SK-N-SH treated with all-trans-retinoic acid at 6 μM for 48 hours (cell line): ENCODE measurements around the gene TAOK2.
"Not testable (repeated sequence)": the region's sequence is repeated elsewhere in the genome, so short reads cannot be mapped to it uniquely, and the experiment has no call there.

Source experiments
- ATAC-seq: fragments of 200-7000 bp; cut with Tn5 transposase; 3 replicates; pipeline ENCODE4 v1.9.1; 2020; ENCODE audit warnings: mild to moderate bottlenecking, moderate library complexity
- ARNTL ChIP-seq: fragments of 450-650 bp; formaldehyde crosslinking; IDR thresholded peaks from 2 replicates; pipeline ENCODE4 v1.5.0; 2020; ENCODE audit warnings: low read depth, mild to moderate bottlenecking, moderate library complexity, borderline replicate concordance
- BACH2 ChIP-seq: fragments of 250-450 bp; sonication (Bioruptor Pico); IDR thresholded peaks from 2 replicates; pipeline ENCODE4 v1.9.0; 2021; ENCODE audit warnings: mild to moderate bottlenecking, borderline replicate concordance
- CSDC2 ChIP-seq: fragments of 250-450 bp; sonication (Bioruptor Pico); IDR thresholded peaks from 2 replicates; pipeline ENCODE4 v1.5.0; 2020; ENCODE audit warnings: mild to moderate bottlenecking, moderate library complexity
- ESRRG ChIP-seq: fragments of 250-450 bp; sonication (Bioruptor Pico); IDR thresholded peaks from 2 replicates; pipeline ENCODE4 v1.6.1; 2021; ENCODE audit warnings: mild to moderate bottlenecking
- ISL1 ChIP-seq: fragments of 250-450 bp; sonication (Bioruptor Pico); IDR thresholded peaks from 2 replicates; pipeline ENCODE4 v2.1.2; 2022; ENCODE audit warnings: mild to moderate bottlenecking, moderate library complexity
- OSR1 ChIP-seq: fragments of 250-450 bp; sonication (Bioruptor Pico); IDR thresholded peaks from 2 replicates; pipeline ENCODE4 v1.8.0; 2022; ENCODE audit warnings: moderate library complexity, mild to moderate bottlenecking, inconsistent platforms
- PATZ1 ChIP-seq: fragments of 250-450 bp; sonication (Bioruptor Pico); IDR thresholded peaks from 2 replicates; pipeline ENCODE4 v1.8.0; 2020; ENCODE audit warnings: mild to moderate bottlenecking, moderate library complexity, borderline replicate concordance
- POU6F1 ChIP-seq: fragments of 250-450 bp; sonication (Bioruptor Pico); IDR thresholded peaks from 2 replicates; pipeline ENCODE4 v1.8.0; 2021; ENCODE audit warnings: low read depth, mild to moderate bottlenecking, moderate library complexity, borderline replicate concordance
- PPARA ChIP-seq: fragments of 250-450 bp; sonication (Bioruptor Pico); IDR thresholded peaks from 2 replicates; pipeline ENCODE4 v1.5.0; 2020; ENCODE audit warnings: mild to moderate bottlenecking, borderline replicate concordance
- RARB ChIP-seq: fragments of 250-450 bp; sonication (Bioruptor Pico); IDR thresholded peaks from 2 replicates; pipeline ENCODE4 v1.8.0; 2021; ENCODE audit warnings: mild to moderate bottlenecking, moderate library complexity
- TCF4 ChIP-seq: fragments of 250-450 bp; sonication (Bioruptor Pico); IDR thresholded peaks from 2 replicates; pipeline ENCODE4 v1.8.0; 2021; ENCODE audit warnings: mild to moderate bottlenecking, moderate library complexity, borderline replicate concordance
- TOX ChIP-seq: fragments of 250-450 bp; sonication (Bioruptor Pico); IDR thresholded peaks from 2 replicates; pipeline ENCODE4 v1.8.0; 2021; ENCODE audit warnings: mild to moderate bottlenecking, moderate library complexity, borderline replicate concordance
- TSHZ2 ChIP-seq: fragments of 250-450 bp; sonication (Bioruptor Pico); IDR thresholded peaks from 2 replicates; pipeline ENCODE4 v1.5.0; 2020; ENCODE audit warnings: mild to moderate bottlenecking, moderate library complexity
- ZC3H10 ChIP-seq: fragments of 250-450 bp; sonication (Bioruptor Pico); IDR thresholded peaks from 2 replicates; pipeline ENCODE4 v1.5.1; 2021; ENCODE audit warnings: mild to moderate bottlenecking, moderate library complexity
- ZFP3 ChIP-seq: fragments of 250-450 bp; sonication (Bioruptor Pico); IDR thresholded peaks from 2 replicates; pipeline ENCODE4 v1.5.0; 2020; ENCODE audit warnings: mild to moderate bottlenecking, moderate library complexity
- ZFP30 ChIP-seq: fragments of 450-650 bp; formaldehyde crosslinking; IDR thresholded peaks from 2 replicates; pipeline ENCODE4 v1.5.0; 2022; ENCODE audit warnings: mild to moderate bottlenecking, moderate library complexity
- ZNF565 ChIP-seq: fragments of 450-650 bp; formaldehyde crosslinking; conservative IDR thresholded peaks from 2 replicates; pipeline ENCODE4 v1.5.0; 2020; ENCODE audit warnings: low read depth, mild to moderate bottlenecking, moderate library complexity
- ZNF70 ChIP-seq: fragments of 450-650 bp; formaldehyde crosslinking; IDR thresholded peaks from 2 replicates; pipeline ENCODE4 v1.5.0; 2020; ENCODE audit warnings: mild to moderate bottlenecking, moderate library complexity
- ZNF8 ChIP-seq: fragments of 450-650 bp; formaldehyde crosslinking; IDR thresholded peaks from 2 replicates; pipeline ENCODE4 v1.5.0; 2020; ENCODE audit warnings: mild to moderate bottlenecking, moderate library complexity
- TF ChIP-seq, protein P1 (sequence below): fragments of 250-450 bp; sonication (Bioruptor Pico); IDR thresholded peaks from 2 replicates; pipeline ENCODE4 v1.5.1; 2021; ENCODE audit warnings: mild to moderate bottlenecking, moderate library complexity

Gene TAOK2

DNA sequence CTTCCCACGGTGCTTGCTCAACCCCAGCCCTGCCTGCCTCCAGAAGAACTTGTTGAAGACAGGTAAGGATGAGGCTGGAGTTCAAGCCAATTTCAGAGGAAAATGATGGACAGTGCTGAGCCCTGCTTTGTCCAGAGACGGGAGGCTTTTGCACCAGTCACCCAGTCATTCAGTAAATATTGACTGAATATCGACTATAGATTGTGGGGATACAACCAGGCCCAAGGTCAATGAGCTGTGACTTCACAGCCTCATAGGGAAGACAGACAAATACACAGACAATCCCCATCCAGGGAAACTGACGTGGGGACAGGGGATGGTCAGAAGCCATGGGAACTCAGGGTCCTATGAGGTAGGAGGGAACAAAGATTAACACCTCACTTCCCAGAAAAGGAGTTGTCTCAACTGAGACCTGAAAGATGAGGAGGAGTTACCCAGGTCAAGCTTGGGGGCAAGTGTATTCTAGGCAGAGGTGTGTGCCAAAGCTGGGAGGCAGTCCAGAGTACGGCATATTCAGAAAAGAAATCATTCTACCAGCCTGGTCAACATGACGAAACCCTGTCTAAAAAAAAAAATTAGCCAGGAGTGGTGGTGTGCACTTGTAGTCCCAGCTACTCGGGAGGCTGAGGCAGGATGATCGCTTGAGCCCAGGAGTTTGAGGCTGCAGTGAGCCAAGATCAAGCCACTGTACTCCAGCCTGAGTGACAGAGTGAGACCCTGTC, 43.0 kb downstream of the TAOK2 start:
- TF ChIP-seq ZFP30 (CRISPR knock-in tag) (no peak), ZFP3 (CRISPR knock-in tag) (no peak), BACH2 (no peak)
- TF ChIP-seq, all 23 proteins: peak for 0
- ATAC-seq: no peak

- no peak for TF ChIP-seq PATZ1 (CRISPR knock-in tag)
- TF ChIP-seq PPARA (CRISPR knock-in tag): no peak
- TF ChIP-seq ZNF8: no peak
- TF ChIP-seq ZFP3 (CRISPR knock-in tag): no peak
- no peak for TF ChIP-seq TOX (CRISPR knock-in tag)
- no peak for TF ChIP-seq OSR1
- TF ChIP-seq ZNF70 (CRISPR knock-in tag): no peak
- TF ChIP-seq, protein P1, sequence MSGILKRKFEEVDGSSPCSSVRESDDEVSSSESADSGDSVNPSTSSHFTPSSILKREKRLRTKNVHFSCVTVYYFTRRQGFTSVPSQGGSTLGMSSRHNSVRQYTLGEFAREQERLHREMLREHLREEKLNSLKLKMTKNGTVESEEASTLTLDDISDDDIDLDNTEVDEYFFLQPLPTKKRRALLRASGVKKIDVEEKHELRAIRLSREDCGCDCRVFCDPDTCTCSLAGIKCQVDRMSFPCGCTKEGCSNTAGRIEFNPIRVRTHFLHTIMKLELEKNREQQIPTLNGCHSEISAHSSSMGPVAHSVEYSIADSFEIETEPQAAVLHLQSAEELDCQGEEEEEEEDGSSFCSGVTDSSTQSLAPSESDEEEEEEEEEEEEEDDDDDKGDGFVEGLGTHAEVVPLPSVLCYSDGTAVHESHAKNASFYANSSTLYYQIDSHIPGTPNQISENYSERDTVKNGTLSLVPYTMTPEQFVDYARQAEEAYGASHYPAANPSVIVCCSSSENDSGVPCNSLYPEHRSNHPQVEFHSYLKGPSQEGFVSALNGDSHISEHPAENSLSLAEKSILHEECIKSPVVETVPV (CRISPR knock-in tag): no peak
- TF ChIP-seq BACH2: no peak
- TF ChIP-seq POU6F1 (CRISPR knock-in tag): no peak
- no peak for TF ChIP-seq ISL1 (CRISPR knock-in tag)
- TF ChIP-seq ZFP30 (CRISPR knock-in tag): no peak
- TF ChIP-seq CSDC2 (CRISPR knock-in tag): no peak
- no peak for ATAC-seq
These were observed 43.6 kb downstream of the TAOK2 start for GRCh38 chr16:30017277-30017656.

- ATAC-seq: not testable (repeated sequence)
These were observed 44.3 kb downstream of the TAOK2 start for GRCh38 chr16:30017937-30018336.

DNA sequence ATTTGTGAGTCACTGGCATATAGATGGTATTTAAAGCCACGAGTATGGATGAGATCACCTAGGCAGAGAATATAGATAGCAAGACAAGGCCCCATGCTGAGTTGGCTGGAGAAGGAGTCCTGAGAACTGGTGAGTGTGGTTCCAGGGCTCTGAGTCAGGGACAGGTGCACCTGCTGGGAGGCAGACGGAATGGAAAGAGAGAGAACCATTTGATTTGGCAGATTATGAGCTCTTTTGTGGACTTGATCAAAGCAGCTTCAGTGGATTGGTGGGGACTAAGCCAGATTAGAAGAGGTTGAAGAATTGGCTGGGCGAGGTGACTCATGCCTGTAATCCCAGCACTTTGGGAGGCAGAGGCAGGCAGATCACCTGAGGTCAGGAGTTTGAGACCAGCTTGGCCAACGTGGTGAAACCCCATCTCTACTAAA, 45.1 kb downstream of the TAOK2 start:
- no peak for TF ChIP-seq PATZ1 (CRISPR knock-in tag)
- TF ChIP-seq OSR1: no peak
- no peak for TF ChIP-seq TCF4 (CRISPR knock-in tag)
- TF ChIP-seq ISL1 (CRISPR knock-in tag): no peak
- TF ChIP-seq, protein P1 (CRISPR knock-in tag): no peak
- no peak for TF ChIP-seq ESRRG (CRISPR knock-in tag)
- no peak for ATAC-seq

GRCh38 chr16:30022887-30023286, 49.2 kb downstream of the TAOK2 start, which contains the start of gene C16orf92:
TSS of gene C16orf92 (plus strand) at chr16:30023198. CDS start at chr16:30023341, 143 bp downstream.
- no peak for ATAC-seq
- TF ChIP-seq ZC3H10 (CRISPR knock-in tag): no peak
- no peak for TF ChIP-seq RARB
- TF ChIP-seq ESRRG (CRISPR knock-in tag): no peak
- no peak for TF ChIP-seq TOX (CRISPR knock-in tag)
- TF ChIP-seq PATZ1 (CRISPR knock-in tag): no peak
- no peak for TF ChIP-seq TCF4 (CRISPR knock-in tag)
- TF ChIP-seq ZFP3 (CRISPR knock-in tag): no peak
- no peak for TF ChIP-seq OSR1
- TF ChIP-seq PPARA (CRISPR knock-in tag): no peak
- no peak for TF ChIP-seq ZFP30 (CRISPR knock-in tag)
- no peak for TF ChIP-seq ZNF565
- no peak for TF ChIP-seq ARNTL (CRISPR knock-in tag)
- TF ChIP-seq TSHZ2 (CRISPR knock-in tag): no peak
